NB4 (cell line): ENCODE data around the gene PAX2.

Source experiments
- DNase-seq: peaks from one replicate; pipeline ENCODE4 v3.0.0; 2010; ENCODE audit warnings: low read depth
- H3K4me3 ChIP-seq: one replicate; pipeline ENCODE4 v1.5.1; 2011; ENCODE audit warnings: mild to moderate bottlenecking, low read depth, low read length, moderate library complexity
- CTCF ChIP-seq: IDR thresholded peaks from one replicate; pipeline ENCODE4 v1.5.1; 2012; ENCODE audit warnings: low read depth, low read length
- MAX ChIP-seq: IDR thresholded peaks from 2 replicates; pipeline ENCODE4 v1.6.1; 2011; ENCODE audit warnings: low read depth, low read length
- MYC ChIP-seq: IDR thresholded peaks from 2 replicates; pipeline ENCODE4 v1.6.1; 2011; ENCODE audit warnings: low read depth, low read length
- POLR2A ChIP-seq: IDR thresholded peaks from 2 replicates; pipeline ENCODE4 v1.6.1; 2011; ENCODE audit warnings: mild to moderate bottlenecking; ENCODE audit not compliant: insufficient read length; ENCODE audit errors: extremely low read depth

PAX2 gene

GRCh38 chr10:100723770-100724530 lies 21.4 kb upstream of the PAX2 start:
- H3K4me3 ChIP-seq, result no peak overlapping the region

GRCh38 chr10:100724531-100725027 lies 20.8 kb upstream of the PAX2 start:
- no peak for DNase-seq
- no peak overlapping the region for H3K4me3 ChIP-seq

More at GRCh38 chr10:100723770-100724530, 21.4 kb upstream of the PAX2 start:
- TF ChIP-seq MAX (no peak), CTCF (no peak), POLR2A (no peak), MYC (no peak)
- no peak for DNase-seq

DNA sequence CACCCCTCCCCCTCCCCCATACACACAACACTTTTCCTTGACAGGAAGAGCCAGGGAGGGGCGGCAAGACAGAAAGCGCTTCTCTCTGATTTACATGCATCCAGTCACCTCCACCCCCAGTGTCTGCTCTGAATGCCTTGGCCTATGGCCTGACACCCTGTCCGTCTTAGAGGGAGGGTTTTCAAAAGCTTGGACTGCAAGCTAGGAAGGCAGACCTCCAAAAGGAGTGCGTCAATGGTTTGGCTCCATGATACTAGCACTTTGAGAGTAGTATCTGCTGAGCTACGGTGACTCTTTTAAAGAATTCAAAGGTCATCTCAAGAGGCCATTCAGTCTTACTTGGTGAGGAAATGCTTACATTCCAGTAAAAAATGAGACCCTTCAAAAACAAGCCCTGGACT lies 20.3 kb upstream of the PAX2 start:
- TF ChIP-seq POLR2A (no peak), CTCF (no peak), MYC (no peak), MAX (no peak)
- no peak overlapping the region for H3K4me3 ChIP-seq
- DNase-seq, result no peak

More at GRCh38 chr10:100724531-100725027, 20.8 kb upstream of the PAX2 start:
- TF ChIP-seq MAX, result no peak
- no peak for TF ChIP-seq POLR2A
- TF ChIP-seq CTCF, result no peak
- TF ChIP-seq MYC, result no peak

DNA sequence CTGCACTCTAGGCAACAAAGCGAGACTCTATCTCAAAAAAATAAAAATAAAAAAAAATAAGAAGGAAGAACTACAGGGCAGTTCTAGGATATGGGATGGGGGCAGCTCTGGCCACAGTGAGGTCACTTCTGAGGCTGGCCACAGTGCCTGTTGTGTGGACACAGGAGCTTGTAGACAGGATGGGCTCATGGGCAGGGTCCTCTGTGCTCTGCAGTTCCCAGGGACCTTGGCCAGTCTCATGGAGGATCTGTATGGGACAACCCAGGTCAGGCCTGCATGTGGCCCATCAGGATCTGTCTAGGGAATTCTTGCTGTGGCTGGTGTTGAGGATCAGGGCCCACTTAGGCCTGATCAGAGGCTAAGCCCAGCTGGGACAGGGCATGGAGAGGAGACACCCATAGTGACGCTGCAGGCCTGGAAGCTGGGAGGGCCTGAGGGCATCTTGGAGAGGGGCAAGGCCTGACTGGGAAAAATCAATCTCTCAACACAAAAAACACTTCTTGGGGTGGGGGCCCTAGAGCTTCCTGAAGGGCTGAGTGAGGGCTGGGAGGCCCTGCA lies 19.4 kb upstream of the PAX2 start:
- H3K4me3 ChIP-seq, result no peak overlapping the region
- no peak for DNase-seq
- TF ChIP-seq MYC (no peak), POLR2A (no peak), MAX (no peak), CTCF (no peak)

GRCh38 chr10:100727808-100728207 lies 17.6 kb upstream of the PAX2 start:
- TF ChIP-seq POLR2A (no peak), MYC (no peak), CTCF (no peak), MAX (no peak)
- H3K4me3 ChIP-seq, result no peak overlapping the region
- DNase-seq, result no peak
